ENCODE data around the gene HPX. TPM values are rescaled to one million over a fixed set of nuclear protein-coding genes. Genes with fewer than 3 reads are reported as not detected.

The HPX gene
- total and polyA plus RNA-seq, 3 donors from 2014 or later, result 2.7 to 4.2 (median 3.1) TPM

GRCh38 chr11:6474806-6475500 lies 34.2 kb upstream of the HPX start:
- DNase-seq, result no peak
- Histone ChIP-seq H3K4me1 (peaks cover 10% of the 10 kb centered on the region), H3K27ac (no peak overlapping the region), H3K36me3 (ENCODE audit: low read depth, missing control alignments) (no peaks in the 10 kb centered on the region), H3K27me3 (no peaks in the 10 kb centered on the region), H3K4me3 (no peak overlapping the region), H3K9me3 (no peaks in the 10 kb centered on the region)
- TF ChIP-seq POLR2A (IDR thresholded peaks at IDR 0.05) (no peak), CTCF (IDR thresholded peaks at IDR 0.05) (no peak)
- intact Hi-C loops (cut with DNase I; ENCODE audit: low total_unique reads), result no loop called here
- WGBS, 2 donors, result 50 to 73% methylated on average over 1 to 3 of the region's 3 CpGs

GRCh38 chr11:6474413-6474792 lies 33.6 kb upstream of the HPX start:
- intact Hi-C loops (cut with DNase I; ENCODE audit: low total_unique reads), result no loop called here
- no peaks in the 10 kb centered on the region for H3K36me3 ChIP-seq (ENCODE audit: low read depth, missing control alignments)

GRCh38 chr11:6473451-6474412 lies 32.9 kb upstream of the HPX start, which contains the start of gene TRIM3:
TSS of gene TRIM3 (minus strand) at chr11:6473941. CDS start at chr11:6465695, 8,246 bp downstream.
- H3K27ac ChIP-seq, result peak within 1 kb of the TSS; percentile 82 to 86
- intact Hi-C loops (cut with DNase I; ENCODE audit: low total_unique reads), result no loop called here
- H3K4me1 ChIP-seq, result peaks cover 10% of the 10 kb centered on the region
- no peak for TF ChIP-seq POLR2A (IDR thresholded peaks at IDR 0.05)
- no peak for TF ChIP-seq CTCF (IDR thresholded peaks at IDR 0.05)
- H3K27me3 ChIP-seq, result no peaks in the 10 kb centered on the region
- WGBS, 2 donors, result 0 to 1% methylated on average over 34 to 66 of the region's 87 CpGs
- peak; percentile 96 for DNase-seq
- H3K36me3 ChIP-seq (ENCODE audit: low read depth, missing control alignments), result no peaks in the 10 kb centered on the region
- H3K4me3 ChIP-seq, result peak within 1 kb of the TSS; percentile 81 to 82
- no peaks in the 10 kb centered on the region for H3K9me3 ChIP-seq

More at GRCh38 chr11:6474413-6474792, 33.6 kb upstream of the HPX start:
- 27 to 31% methylated on average over 5 to 7 of the region's 7 CpGs for WGBS, 2 donors
- H3K4me1 ChIP-seq, result peaks cover 10% of the 10 kb centered on the region
- H3K9me3 ChIP-seq, result no peaks in the 10 kb centered on the region
- peak overlapping the region; percentile 82 to 86 for H3K27ac ChIP-seq
- TF ChIP-seq POLR2A (IDR thresholded peaks at IDR 0.05) (no peak), CTCF (IDR thresholded peaks at IDR 0.05) (no peak)
- DNase-seq, result no peak
- peak overlapping the region; percentile 81 to 82 for H3K4me3 ChIP-seq
- no peaks in the 10 kb centered on the region for H3K27me3 ChIP-seq

- TF ChIP-seq POLR2A (IDR thresholded peaks at IDR 0.05) (no peak), CTCF (IDR thresholded peaks at IDR 0.05) (no peak)
- Histone ChIP-seq H3K36me3 (ENCODE audit: low read depth, missing control alignments) (no peaks in the 10 kb centered on the region), H3K4me3 (peak overlapping the region; percentile 81 to 82), H3K27me3 (no peaks in the 10 kb centered on the region), H3K9me3 (no peaks in the 10 kb centered on the region), H3K4me1 (peaks cover 10% of the 10 kb centered on the region), H3K27ac (no peak overlapping the region)
- intact Hi-C loops (cut with DNase I; ENCODE audit: low total_unique reads), result no loop called here
- DNase-seq, result no peak
- 17% methylated on average over 1 of the region's 1 CpG; no CpG with 5 or more reads in 1 of the 2 donors for WGBS, 2 donors
Measured at GRCh38 chr11:6472934-6473333, 32.1 kb upstream of the HPX start.

Data from testis (tissue), 3 donors.